Panc1 (cell line): ENCODE results near the gene PPARG.

Experiments used
- CTCF ChIP-seq: fragments of 450-650 bp; IDR thresholded peaks from 2 replicates; pipeline ENCODE4 v1.5.1; 2017; ENCODE audit warnings: mild to moderate bottlenecking
- REST ChIP-seq, 2 experiments: IDR thresholded peaks; 2 replicates each; pipeline ENCODE4 v1.6.1; 2011 to 2012; ENCODE audit warnings: low read depth in 2 of 2, control low read depth in 1 of 2, low read length in 1 of 2, mild to moderate bottlenecking in 1 of 2, moderate library complexity in 1 of 2; ENCODE audit not compliant: insufficient read depth in 1 of 2

GRCh38 chr3:12483410-12483809 lies 194.5 kb downstream of the PPARG start:
- TF ChIP-seq CTCF (no peak), REST (IDR thresholded peaks at IDR 0.05; ENCODE audit: insufficient read depth in 1 of 2, low read depth in 2 of 2, low read length in 1 of 2) (no peak)
